Neural crest cell (in vitro differentiated cells): Measurements from ENCODE around the gene KASH5. TPM values are rescaled to one million over a fixed set of nuclear protein-coding genes. Genes with fewer than 3 reads are reported as not detected.
"Not testable (repeated sequence)": the region's sequence is repeated elsewhere in the genome, so short reads cannot be mapped to it uniquely, and the experiment has no call there.

Experiments
- DNase-seq: peaks from one replicate; pipeline ENCODE4 v3.0.0; 2021; ENCODE audit warnings: low read depth, mixed read lengths, low spot score
- H3K27ac Mint-ChIP-seq: one replicate; pipeline ENCODE4 v1.8.0; 2021; ENCODE audit warnings: mild to moderate bottlenecking, mixed read lengths; ENCODE audit not compliant: unreplicated experiment
- H3K27me3 Mint-ChIP-seq: 2 replicates; pipeline ENCODE4 v1.8.0; 2021; ENCODE audit warnings: low read depth, mild to moderate bottlenecking, mixed read lengths
- H3K36me3 Mint-ChIP-seq: 2 replicates; pipeline ENCODE4 v1.8.0; 2021; ENCODE audit warnings: low read depth, mild to moderate bottlenecking, mixed read lengths
- H3K4me1 Mint-ChIP-seq: 2 replicates; pipeline ENCODE4 v1.8.0; 2021; ENCODE audit warnings: mixed read lengths
- H3K4me3 Mint-ChIP-seq: one replicate; pipeline ENCODE4 v1.8.0; 2021; ENCODE audit warnings: mild to moderate bottlenecking, mixed read lengths
- H3K9me3 Mint-ChIP-seq: 2 replicates; pipeline ENCODE4 v1.8.0; 2021; ENCODE audit warnings: mixed read lengths
- total RNA-seq: library from RNA; stranded (reverse); gene quantifications from 2 replicates; pipeline ENCODE4 v1.2.1, GENCODE V29; 2021
- TF ChIP-seq, protein P1 (sequence below): fragments of 200-600 bp; sonication (generic); conservative IDR thresholded peaks from 2 replicates; pipeline ENCODE4 v1.5.0; 2021; ENCODE audit warnings: antibody characterized with exemption, mild to moderate bottlenecking

KASH5 gene
- total RNA-seq, 1 donor from 2014 or later, result not detected

DNA sequence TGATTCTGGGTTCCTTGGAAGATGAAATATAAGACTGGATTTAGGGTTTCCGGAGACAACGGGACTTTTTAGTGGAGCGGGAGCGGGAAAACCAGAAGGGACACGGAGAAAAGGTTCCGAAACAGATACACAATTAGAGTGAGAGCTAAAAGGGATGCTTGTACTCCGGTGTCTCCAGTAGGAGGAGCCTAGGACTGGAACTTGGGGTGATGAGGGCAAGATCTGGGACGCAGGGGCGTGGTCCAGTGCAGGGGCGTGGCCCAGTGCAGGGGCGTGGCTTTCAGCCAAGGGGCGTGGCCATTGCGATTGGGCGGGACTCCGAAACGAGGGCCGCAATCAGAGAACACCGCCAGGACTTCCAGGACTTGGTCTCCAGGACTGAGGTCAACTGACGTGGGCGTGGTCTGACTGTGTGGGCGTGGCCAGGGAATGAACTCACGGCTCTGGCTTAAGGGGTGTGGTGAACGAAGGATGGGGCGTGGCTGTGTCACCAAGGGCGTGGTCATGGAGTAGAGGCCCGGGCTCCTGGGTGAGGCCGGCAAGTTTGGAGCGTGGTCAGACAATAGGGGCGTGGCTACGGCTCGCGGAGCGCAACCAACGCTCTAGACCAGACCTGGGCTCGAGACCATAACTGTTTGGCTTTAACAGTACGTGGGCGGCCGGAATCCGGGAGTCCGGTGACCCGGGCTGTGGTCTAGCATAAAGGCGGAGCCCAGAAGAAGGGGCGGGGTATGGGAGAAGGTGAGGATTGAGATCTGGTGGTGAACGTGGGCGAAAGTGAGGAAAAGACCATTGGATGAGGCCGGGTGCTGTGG is 24.6 kb upstream of the KASH5 start, which contains the start of gene DKKL1:
TSS of gene DKKL1 (plus strand) at position 610 of the 815 bp plus-strand sequence. CDS start at position 732, 122 bp downstream.
- H3K9me3 Mint-ChIP-seq, result no peaks in the 10 kb centered on the region
- H3K36me3 Mint-ChIP-seq, result peaks cover 5% of the 10 kb centered on the region
- peaks cover 5% of the 10 kb centered on the region for H3K27me3 Mint-ChIP-seq
- no peak within 1 kb of the TSS for H3K4me3 Mint-ChIP-seq
- no peak within 1 kb of the TSS for H3K27ac Mint-ChIP-seq
- TF ChIP-seq, protein P1, sequence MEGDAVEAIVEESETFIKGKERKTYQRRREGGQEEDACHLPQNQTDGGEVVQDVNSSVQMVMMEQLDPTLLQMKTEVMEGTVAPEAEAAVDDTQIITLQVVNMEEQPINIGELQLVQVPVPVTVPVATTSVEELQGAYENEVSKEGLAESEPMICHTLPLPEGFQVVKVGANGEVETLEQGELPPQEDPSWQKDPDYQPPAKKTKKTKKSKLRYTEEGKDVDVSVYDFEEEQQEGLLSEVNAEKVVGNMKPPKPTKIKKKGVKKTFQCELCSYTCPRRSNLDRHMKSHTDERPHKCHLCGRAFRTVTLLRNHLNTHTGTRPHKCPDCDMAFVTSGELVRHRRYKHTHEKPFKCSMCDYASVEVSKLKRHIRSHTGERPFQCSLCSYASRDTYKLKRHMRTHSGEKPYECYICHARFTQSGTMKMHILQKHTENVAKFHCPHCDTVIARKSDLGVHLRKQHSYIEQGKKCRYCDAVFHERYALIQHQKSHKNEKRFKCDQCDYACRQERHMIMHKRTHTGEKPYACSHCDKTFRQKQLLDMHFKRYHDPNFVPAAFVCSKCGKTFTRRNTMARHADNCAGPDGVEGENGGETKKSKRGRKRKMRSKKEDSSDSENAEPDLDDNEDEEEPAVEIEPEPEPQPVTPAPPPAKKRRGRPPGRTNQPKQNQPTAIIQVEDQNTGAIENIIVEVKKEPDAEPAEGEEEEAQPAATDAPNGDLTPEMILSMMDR, result peak; percentile 22
- DNase-seq, result peak; percentile 100
- peaks cover 14% of the 10 kb centered on the region for H3K4me1 Mint-ChIP-seq

- Mint-ChIP-seq H3K27ac (no peak overlapping the region), H3K9me3 (no peaks in the 10 kb centered on the region), H3K36me3 (peaks cover 4% of the 10 kb centered on the region), H3K4me1 (peaks cover 13% of the 10 kb centered on the region), H3K27me3 (peaks cover 5% of the 10 kb centered on the region), H3K4me3 (no peak overlapping the region)
- TF ChIP-seq, protein P1, result no peak
- no peak for DNase-seq
Observed at GRCh38 chr19:49364083-49364737, 23.8 kb upstream of the KASH5 start.

- Mint-ChIP-seq H3K9me3 (no peaks in the 10 kb centered on the region), H3K4me1 (peaks cover 5% of the 10 kb centered on the region), H3K27me3 (peaks cover 2% of the 10 kb centered on the region), H3K4me3 (no peak overlapping the region), H3K36me3 (no peaks in the 10 kb centered on the region), H3K27ac (no peak overlapping the region)
- TF ChIP-seq, protein P1, result no peak
- DNase-seq, result no peak
Observed at GRCh38 chr19:49366110-49366509, 21.9 kb upstream of the KASH5 start.

- Mint-ChIP-seq H3K4me3 (no peak overlapping the region), H3K9me3 (peaks cover 3% of the 10 kb centered on the region), H3K27ac (no peak overlapping the region), H3K27me3 (no peaks in the 10 kb centered on the region), H3K36me3 (no peaks in the 10 kb centered on the region), H3K4me1 (no peaks in the 10 kb centered on the region)
- TF ChIP-seq, protein P1, result no peak
- DNase-seq, result no peak
Observed at GRCh38 chr19:49368711-49369358, 19.2 kb upstream of the KASH5 start.

- DNase-seq, result no peak
- TF ChIP-seq, protein P1, result no peak
- H3K4me3 Mint-ChIP-seq, result no peak overlapping the region
- H3K27ac Mint-ChIP-seq, result no peak overlapping the region
- no peaks in the 10 kb centered on the region for H3K36me3 Mint-ChIP-seq
- H3K4me1 Mint-ChIP-seq, result no peaks in the 10 kb centered on the region
- H3K27me3 Mint-ChIP-seq, result peaks cover 2% of the 10 kb centered on the region
- peaks cover 3% of the 10 kb centered on the region for H3K9me3 Mint-ChIP-seq
Observed at GRCh38 chr19:49371184-49371583, 16.9 kb upstream of the KASH5 start.

- H3K27me3 Mint-ChIP-seq, H3K4me3 Mint-ChIP-seq, H3K27ac Mint-ChIP-seq, H3K9me3 Mint-ChIP-seq, DNase-seq, H3K36me3 Mint-ChIP-seq, H3K4me1 Mint-ChIP-seq: not testable (repeated sequence)
Observed at GRCh38 chr19:49373174-49373573, 14.9 kb upstream of the KASH5 start.
